ENCODE measurements around the gene GJA4.

GRCh38 chr1:34816332-34816731 lies 23.5 kb downstream of the GJA4 start:
- no peak for TF ChIP-seq TAF1 (CRISPR knock-in tag; IDR thresholded peaks at IDR 0.05)
- no peak for TF ChIP-seq ZNF556 (CRISPR knock-in tag; IDR thresholded peaks at IDR 0.05; ENCODE audit: borderline replicate concordance)
- no peak for TF ChIP-seq MAZ (IDR thresholded peaks at IDR 0.05; ENCODE audit: borderline replicate concordance, low read depth, low read length)
- no peak for TF ChIP-seq MAZ (CRISPR knock-in tag; IDR thresholded peaks at IDR 0.05; ENCODE audit: low read depth)
- TF ChIP-seq ZBTB40 (IDR thresholded peaks at IDR 0.05), result no peak
- TF ChIP-seq ZBTB40 (CRISPR knock-in tag; IDR thresholded peaks at IDR 0.05), result no peak
- no peak for TF ChIP-seq SNRNP70 (IDR thresholded peaks at IDR 0.05; ENCODE audit: low read depth, low read length)
- no peak for TF ChIP-seq POLR2A (IDR thresholded peaks at IDR 0.05; ENCODE audit: insufficient read depth in 1 of 2, low read depth in 2 of 2, low read length in 2 of 2)
- TF ChIP-seq KDM3A (CRISPR knock-in tag; IDR thresholded peaks at IDR 0.05; ENCODE audit: low read depth), result no peak
- no peak for TF ChIP-seq ARID2 (CRISPR knock-in tag; IDR thresholded peaks at IDR 0.05; ENCODE audit: borderline replicate concordance)
- TF ChIP-seq MEIS1 (CRISPR knock-in tag; IDR thresholded peaks at IDR 0.05; ENCODE audit: borderline replicate concordance), result no peak
- no peak for TF ChIP-seq RORA (CRISPR knock-in tag; IDR thresholded peaks at IDR 0.05)
- TF ChIP-seq RBM22 (optimal IDR thresholded peaks at IDR 0.05; ENCODE audit: low read length), result no peak
- TF ChIP-seq ZNF274 (CRISPR knock-in tag; IDR thresholded peaks at IDR 0.05), result no peak
- no peak for TF ChIP-seq BHLHE40 (IDR thresholded peaks at IDR 0.05; ENCODE audit: low read length)
- no peak for TF ChIP-seq NR2C2 (CRISPR knock-in tag; IDR thresholded peaks at IDR 0.05; ENCODE audit: borderline replicate concordance)

All from HepG2 (cell line).